IMR-90 (cell line): ENCODE data around the gene CHGA. TPM values are rescaled to one million over a fixed set of nuclear protein-coding genes. Genes with fewer than 3 reads are reported as not detected.

Experiments
- ATAC-seq: fragments of 200-7000 bp; cut with Tn5 transposase; 2 replicates; pipeline ENCODE4 v1.9.1; 2020; ENCODE audit warnings: low read depth, mild to moderate bottlenecking, moderate library complexity
- BruUV-seq: library from RNA; stranded (reverse); fragments of 400-500 nt; replicated peaks from 2 replicates; lab custom pipeline; 2021; lab: Mats Ljungman, UMichigan
- CTCF ChIA-PET: fragments of 300-600 bp; formaldehyde crosslinking; extraction: SDS; loops from one replicate; lab custom pipeline; 2021; ENCODE audit warnings: antibody characterized with exemption; lab: Yijun Ruan, JAX
- POLR2A ChIA-PET: fragments of 300-600 bp; sonication (Branson Sonifier 250); formaldehyde crosslinking; loops from one replicate; lab custom pipeline; 2022; ENCODE audit warnings: antibody characterized with exemption; ENCODE audit not compliant: unreplicated experiment; lab: Charles Lee
- DNase-seq: peaks from one replicate; pipeline ENCODE4 v3.0.0; 2013
- H2AFZ ChIP-seq: replicated peaks from 2 replicates; pipeline ENCODE3; 2013; ENCODE audit warnings: low read length, mild to moderate bottlenecking; ENCODE audit not compliant: poor library complexity
- H2AK5ac ChIP-seq: 2 replicates; pipeline ENCODE4 v1.6.1; 2013; ENCODE audit warnings: low read depth, low read length, inconsistent platforms
- H2AK9ac ChIP-seq: replicated peaks from 2 replicates; pipeline ENCODE3; 2013; ENCODE audit warnings: mild to moderate bottlenecking, low read depth, low read length, moderate library complexity; ENCODE audit not compliant: poor library complexity
- H2BK120ac ChIP-seq: 2 replicates; pipeline ENCODE4 v1.6.1; 2013; ENCODE audit warnings: low read depth, low read length, inconsistent platforms
- H2BK15ac ChIP-seq: 3 replicates; pipeline ENCODE4 v1.6.1; 2013; ENCODE audit warnings: low read depth, low read length, inconsistent platforms
- H2BK20ac ChIP-seq: 2 replicates; pipeline ENCODE4 v1.6.1; 2013; ENCODE audit warnings: low read depth, mild to moderate bottlenecking, inconsistent platforms, low read length, moderate library complexity
- H2BK5ac ChIP-seq: 2 replicates; pipeline ENCODE4 v1.6.1; 2013; ENCODE audit warnings: mild to moderate bottlenecking, low read depth, low read length, inconsistent platforms; ENCODE audit not compliant: poor library complexity, severe bottlenecking
- H3K14ac ChIP-seq: replicated peaks from 2 replicates; pipeline ENCODE4 v1.6.1; 2013; ENCODE audit warnings: low read depth, low read length, inconsistent platforms
- H3K18ac ChIP-seq: 2 replicates; pipeline ENCODE4 v1.6.1; 2013; ENCODE audit warnings: low read depth, low read length, control low read depth
- H3K23ac ChIP-seq: 2 replicates; pipeline ENCODE4 v1.6.1; 2013; ENCODE audit warnings: low read depth, low read length, inconsistent platforms
- H3K27ac ChIP-seq: 2 replicates; pipeline ENCODE4 v1.5.1; 2013; ENCODE audit warnings: mild to moderate bottlenecking, control low read depth, low read length; ENCODE audit not compliant: insufficient read depth
- H3K27me3 ChIP-seq: 2 replicates; pipeline ENCODE4 v1.6.1; 2013; ENCODE audit warnings: low read length; ENCODE audit not compliant: control insufficient read depth, insufficient read depth
- H3K36me3 ChIP-seq: 2 replicates; pipeline ENCODE4 v1.6.1; 2013; ENCODE audit warnings: low read length, mixed read lengths; ENCODE audit not compliant: control insufficient read depth, insufficient read depth
- H3K4ac ChIP-seq: 2 replicates; pipeline ENCODE4 v1.6.1; 2013; ENCODE audit warnings: low read depth, low read length, inconsistent platforms
- H3K4me1 ChIP-seq: 2 replicates; pipeline ENCODE4 v1.6.1; 2013; ENCODE audit warnings: low read length, mixed read lengths; ENCODE audit not compliant: control insufficient read depth, insufficient read depth
- H3K4me2 ChIP-seq: 2 replicates; pipeline ENCODE4 v1.6.1; 2013; ENCODE audit warnings: low read depth, mild to moderate bottlenecking, control low read depth, low read length, moderate library complexity
- H3K4me3 ChIP-seq: 2 replicates; pipeline ENCODE4 v1.5.1; 2013; ENCODE audit warnings: low read depth, mild to moderate bottlenecking, control low read depth, low read length, moderate library complexity; ENCODE audit not compliant: insufficient read depth
- H3K56ac ChIP-seq: 2 replicates; pipeline ENCODE4 v1.6.1; 2013; ENCODE audit warnings: low read length, inconsistent platforms; ENCODE audit not compliant: insufficient read depth; ENCODE audit errors: extremely low read depth
- H3K79me1 ChIP-seq, 2 experiments: 2 replicates each; pipeline ENCODE4 v1.6.1; 2013; ENCODE audit warnings: low read length in 2 of 2, inconsistent platforms in 1 of 2, low read depth in 1 of 2
- H3K9ac ChIP-seq: 2 replicates; pipeline ENCODE4 v1.6.1; 2013; ENCODE audit warnings: low read depth, low read length, control low read depth
- H3K9me1 ChIP-seq: 2 replicates; pipeline ENCODE4 v1.6.1; 2013; ENCODE audit warnings: low read length, inconsistent platforms; ENCODE audit not compliant: insufficient read depth
- H3K9me3 ChIP-seq: 2 replicates; pipeline ENCODE4 v1.6.1; 2013; ENCODE audit warnings: low read length; ENCODE audit not compliant: control insufficient read depth, insufficient read depth
- H4K20me1 ChIP-seq: 2 replicates; pipeline ENCODE4 v1.6.1; 2013; ENCODE audit warnings: low read length, inconsistent platforms; ENCODE audit not compliant: insufficient read depth
- H4K5ac ChIP-seq: 2 replicates; pipeline ENCODE4 v1.6.1; 2013; ENCODE audit warnings: mild to moderate bottlenecking, low read depth, low read length, control low read depth
- H4K8ac ChIP-seq, 2 experiments: 2 replicates each; pipeline ENCODE4 v1.6.1; 2013; ENCODE audit warnings: low read depth in 2 of 2, low read length in 2 of 2, control low read depth in 1 of 2, inconsistent platforms in 1 of 2
- H4K91ac ChIP-seq: 2 replicates; pipeline ENCODE4 v1.6.1; 2013; ENCODE audit warnings: low read depth, low read length, inconsistent platforms; ENCODE audit not compliant: insufficient read depth
- BHLHE40 ChIP-seq: fragments of 150-350 bp; IDR thresholded peaks from 2 replicates; pipeline ENCODE4 v1.6.1; 2016; ENCODE audit warnings: mild to moderate bottlenecking, low read depth, low read length
- CEBPB ChIP-seq: IDR thresholded peaks from 2 replicates; pipeline ENCODE4 v1.6.1; 2012; ENCODE audit warnings: low read depth, low read length, improper control_type of control experiment
- CHD1 ChIP-seq: IDR thresholded peaks from 2 replicates; pipeline ENCODE4 v1.6.1; 2012; ENCODE audit warnings: low read depth, low read length, improper control_type of control experiment
- CTCF ChIP-seq: conservative IDR thresholded peaks from 2 replicates; pipeline ENCODE4 v1.5.1; 2012; ENCODE audit warnings: mild to moderate bottlenecking, low read depth, low read length, improper control_type of control experiment
- ELK1 ChIP-seq: fragments of 150-350 bp; IDR thresholded peaks from 2 replicates; pipeline ENCODE4 v1.6.1; 2016; ENCODE audit warnings: low read depth, mild to moderate bottlenecking, low read length, moderate library complexity, borderline replicate concordance
- FOS ChIP-seq: fragments of 150-350 bp; IDR thresholded peaks from 2 replicates; pipeline ENCODE4 v1.6.1; 2016; ENCODE audit warnings: low read depth, low read length
- MAFK ChIP-seq: IDR thresholded peaks from 2 replicates; pipeline ENCODE4 v1.6.1; 2012; ENCODE audit warnings: low read depth, low read length, improper control_type of control experiment
- MAZ ChIP-seq: IDR thresholded peaks from 2 replicates; pipeline ENCODE4 v1.6.1; 2012; ENCODE audit warnings: low read depth, mild to moderate bottlenecking, low read length, improper control_type of control experiment, moderate library complexity, borderline replicate concordance
- MXI1 ChIP-seq: IDR thresholded peaks from 2 replicates; pipeline ENCODE4 v1.6.1; 2012; ENCODE audit warnings: low read depth, mild to moderate bottlenecking, low read length, moderate library complexity, borderline replicate concordance
- NFE2L2 ChIP-seq: fragments of 150-350 bp; IDR thresholded peaks from 2 replicates; pipeline ENCODE4 v1.6.1; 2016; ENCODE audit warnings: low read depth, mild to moderate bottlenecking, low read length
- POLR2A ChIP-seq: IDR thresholded peaks from 2 replicates; pipeline ENCODE4 v1.6.1; 2012; ENCODE audit warnings: mild to moderate bottlenecking, low read depth, low read length
- RAD21 ChIP-seq: IDR thresholded peaks from 2 replicates; pipeline ENCODE4 v1.6.1; 2012; ENCODE audit warnings: low read length, improper control_type of control experiment
- RFX5 ChIP-seq: IDR thresholded peaks from 2 replicates; pipeline ENCODE4 v1.8.0; 2012; ENCODE audit warnings: low read depth, mild to moderate bottlenecking, low read length, moderate library complexity
- SMC3 ChIP-seq: fragments of 150-350 bp; IDR thresholded peaks from 2 replicates; pipeline ENCODE4 v1.6.1; 2016; ENCODE audit warnings: low read depth, mild to moderate bottlenecking, antibody characterized with exemption, low read length, moderate library complexity
- USF2 ChIP-seq: fragments of 150-350 bp; IDR thresholded peaks from 2 replicates; pipeline ENCODE4 v1.6.1; 2017; ENCODE audit warnings: mild to moderate bottlenecking, antibody characterized with exemption, low read length, low read depth
- WGBS, 2 experiments: methylation state at CpG; one replicate each; pipeline versions ENCODE4 v1.1.5 to v1.1.7; 2013; ENCODE audit warnings: missing lambda C conversion rate in 2 of 2; ENCODE audit not compliant: insufficient read length in 1 of 2; ENCODE audit errors: extremely low coverage in 2 of 2; 5-methylcytosine and 5-hydroxymethylcytosine counted together
- dilution Hi-C: fragments of 300-500 bp; cut with HindIII; formaldehyde crosslinking; loops from one replicate; pipeline ENCODE4 v1.14.3; 2018; ENCODE audit warnings: low sequenced_read_pairs; ENCODE audit not compliant: unreplicated experiment
- in situ Hi-C: fragments of 300-500 bp; cut with MboI; formaldehyde crosslinking; loops from 3 replicates; pipeline ENCODE4 v1.14.3; 2019; ENCODE audit warnings: low sequenced_read_pairs, inconsistent platforms, mixed read lengths
- intact Hi-C: fragments of 100-400 bp; cut with micrococcal nuclease; formaldehyde crosslinking; loops from 2 replicates; pipeline ENCODE4 v1.10.0; 2022
- polyA plus RNA-seq, 3 experiments: library from polyadenylated mRNA; depleted of rRNA; stranded (reverse); fragments of >200 nt; gene quantifications; 2 replicates each; pipeline ENCODE4 v1.2.3, GENCODE V29; 2012; ENCODE audit warnings: low replicate concordance in 1 of 3
- total RNA-seq: library from RNA; depleted of rRNA; stranded (reverse); fragments of >200 nt; gene quantifications from 2 replicates; pipeline ENCODE4 v1.2.3, GENCODE V29; 2012

The CHGA gene
- total and polyA plus RNA-seq, 2 of the 4 experiments (the other 2 are of a cell fraction), result not detected

GRCh38 chr14:92932448-92933395 lies 9.8 kb downstream of the CHGA start:
- Histone ChIP-seq H3K4me1 (no peaks in the 10 kb centered on the region), H2BK120ac (no peak overlapping the region), H3K4me3 (no peak overlapping the region), H3K9me1 (peaks cover 2% of the 10 kb centered on the region; the same call in 1 of the 2 replicates), H3K27ac (no peak overlapping the region), H3K18ac (no peak overlapping the region), H4K8ac (no peak overlapping the region), H3K9me3 (no peaks in the 10 kb centered on the region), H2AK5ac (no peak overlapping the region), H2BK15ac (no peak overlapping the region), H2AFZ (no peak overlapping the region), H2AK9ac (no peak overlapping the region), H3K79me1 (no peaks in the 10 kb centered on the region), H3K4ac (no peak overlapping the region), H2BK5ac (no peak overlapping the region), H3K56ac (no peak overlapping the region), H2BK20ac (no peak overlapping the region), H3K27me3 (no peaks in the 10 kb centered on the region; the same call in 1 of the 2 replicates), H3K4me2 (no peak overlapping the region), H3K14ac (no peak overlapping the region), H4K5ac (no peak overlapping the region), H4K91ac (no peak overlapping the region), H3K9ac (no peak overlapping the region), H3K23ac (no peak overlapping the region), H3K36me3 (no peaks in the 10 kb centered on the region), H4K20me1 (no peaks in the 10 kb centered on the region)
- no TSS peak for BruUV-seq
- ATAC-seq (no peak), DNase-seq (no peak)
- 68% methylated on average over 8 of the region's 35 CpGs; no CpG with 5 or more reads in 1 of the 2 experiments for WGBS, 2 experiments
- in situ Hi-C loops, result no loop called here
- ChIA-PET POLR2A (no interaction called here), CTCF (no interaction called here)
- dilution Hi-C loops, result no loop called here
- intact Hi-C loops, result no loop called here
- TF ChIP-seq RFX5, result no peak
- no peak for TF ChIP-seq RAD21
- no peak for TF ChIP-seq CEBPB
- no peak for TF ChIP-seq CTCF
- no peak for TF ChIP-seq SMC3
- TF ChIP-seq NFE2L2, result no peak
- TF ChIP-seq MXI1, result no peak
- TF ChIP-seq ELK1, result no peak
- TF ChIP-seq CHD1, result no peak
- no peak for TF ChIP-seq MAZ
- TF ChIP-seq MAFK, result no peak
- no peak for TF ChIP-seq POLR2A
- no peak for TF ChIP-seq FOS
- TF ChIP-seq BHLHE40, result no peak
- TF ChIP-seq USF2, result no peak
